Thoracic aorta (tissue), 2 donors: ENCODE results near the gene NACA2. TPM values are rescaled to one million over a fixed set of nuclear protein-coding genes. Genes with fewer than 3 reads are reported as not detected.
"Not testable (repeated sequence)": the region's sequence is repeated elsewhere in the genome, so short reads cannot be mapped to it uniquely, and the experiment has no call there.

Experiments
- ATAC-seq: fragments of 150-250 bp; one replicate; pipeline ENCODE4 v1.8.0; 2017; ENCODE audit warnings: low read depth; ENCODE audit not compliant: insufficient number of reproducible peaks, low FRiP score
- DNase-seq: peaks from one replicate; pipeline ENCODE4 v3.0.0-alpha.2; 2020; ENCODE audit warnings: low spot score
- H3K27ac ChIP-seq, 2 donors: fragments of 200-600 bp; sonication (generic); 1 replicate in 1 of 2; 2 replicates in 1 of 2; pipeline ENCODE4 v1.5.1; 2016; ENCODE audit warnings: mild to moderate bottlenecking in 2 of 2, moderate library complexity in 2 of 2
- H3K27me3 ChIP-seq: fragments of 200-600 bp; sonication (generic); replicated peaks from 2 replicates; pipeline ENCODE4 v1.6.0; 2016; ENCODE audit warnings: mild to moderate bottlenecking; ENCODE audit not compliant: insufficient read depth
- H3K36me3 ChIP-seq: fragments of 200-600 bp; sonication (generic); one replicate; pipeline ENCODE4 v1.5.1; 2016
- H3K4me1 ChIP-seq, 2 donors: fragments of 200-600 bp; sonication (generic); 1 replicate in 1 of 2; 2 replicates in 1 of 2; pipeline versions ENCODE4 v1.5.1 to v1.6.0; 2016; ENCODE audit warnings: low read depth in 2 of 2, mild to moderate bottlenecking in 1 of 2; ENCODE audit not compliant: control insufficient read depth in 1 of 2
- H3K4me3 ChIP-seq: fragments of 200-600 bp; sonication (generic); 2 replicates; pipeline ENCODE4 v1.5.1; 2016; ENCODE audit warnings: mild to moderate bottlenecking
- H3K9me3 ChIP-seq: fragments of 200-600 bp; sonication (generic); 2 replicates; pipeline ENCODE4 v1.5.1; 2016
- CTCF ChIP-seq: fragments of 200-600 bp; sonication (generic); IDR thresholded peaks from one replicate; pipeline ENCODE4 v1.5.1; 2019; ENCODE audit warnings: antibody characterized with exemption
- total RNA-seq, 2 donors: library from RNA; depleted of rRNA; stranded (reverse); fragments of >200 nt; gene quantifications; one replicate each; pipeline versions ENCODE4 v1.1.0 to v1.2.3, GENCODE V29; 2016

The NACA2 gene
- total RNA-seq, 2 donors from 2014 or later = not detected

- Histone ChIP-seq H3K9me3 (no peaks in the 10 kb centered on the region), H3K27ac (no peak overlapping the region), H3K4me1 (no peaks in the 10 kb centered on the region), H3K4me3 (no peak overlapping the region), H3K36me3 (no peaks in the 10 kb centered on the region), H3K27me3 (no peaks in the 10 kb centered on the region)
- ATAC-seq (no peak), DNase-seq (no peak)
- no peak for TF ChIP-seq CTCF
Observed at GRCh38 chr17:61634011-61634539, 43.1 kb upstream of the NACA2 start.

GRCh38 chr17:61632826-61633225 lies 41.8 kb upstream of the NACA2 start:
- H3K4me3 ChIP-seq = no peak overlapping the region
- ATAC-seq (no peak), DNase-seq (no peak)
- no peaks in the 10 kb centered on the region for H3K4me1 ChIP-seq
- H3K36me3 ChIP-seq = no peaks in the 10 kb centered on the region
- TF ChIP-seq CTCF = no peak
- H3K9me3 ChIP-seq = no peaks in the 10 kb centered on the region
- H3K27ac ChIP-seq = no peak overlapping the region
- H3K27me3 ChIP-seq = no peaks in the 10 kb centered on the region

- H3K36me3 ChIP-seq = no peaks in the 10 kb centered on the region
- no peaks in the 10 kb centered on the region for H3K4me1 ChIP-seq
- ATAC-seq (no peak), DNase-seq (no peak)
- no peak for TF ChIP-seq CTCF
- no peak overlapping the region for H3K27ac ChIP-seq
- H3K27me3 ChIP-seq = no peaks in the 10 kb centered on the region
- no peaks in the 10 kb centered on the region for H3K9me3 ChIP-seq
- no peak overlapping the region for H3K4me3 ChIP-seq
Observed at GRCh38 chr17:61631800-61632199, 40.8 kb upstream of the NACA2 start.

- not testable (repeated sequence) for H3K4me3 ChIP-seq, H3K4me1 ChIP-seq, ATAC-seq, DNase-seq, H3K36me3 ChIP-seq, H3K9me3 ChIP-seq, H3K27me3 ChIP-seq, H3K27ac ChIP-seq
Observed at GRCh38 chr17:61628158-61628557, 37.1 kb upstream of the NACA2 start.

GRCh38 chr17:61627658-61628057 lies 36.6 kb upstream of the NACA2 start:
- Histone ChIP-seq H3K27me3 (no peaks in the 10 kb centered on the region), H3K27ac (no peak overlapping the region), H3K9me3 (no peaks in the 10 kb centered on the region), H3K36me3 (no peaks in the 10 kb centered on the region), H3K4me1 (no peaks in the 10 kb centered on the region), H3K4me3 (no peak overlapping the region)
- TF ChIP-seq CTCF = no peak
- ATAC-seq = no peak
- DNase-seq = no peak

GRCh38 chr17:61627125-61627524 lies 36.1 kb upstream of the NACA2 start:
- no peaks in the 10 kb centered on the region for H3K4me1 ChIP-seq
- no peak for TF ChIP-seq CTCF
- DNase-seq (no peak), ATAC-seq (no peak)
- H3K36me3 ChIP-seq = no peaks in the 10 kb centered on the region
- H3K27ac ChIP-seq = no peak overlapping the region
- no peaks in the 10 kb centered on the region for H3K9me3 ChIP-seq
- no peak overlapping the region for H3K4me3 ChIP-seq
- H3K27me3 ChIP-seq = no peaks in the 10 kb centered on the region
